Body of pancreas (tissue), 4 donors: ENCODE data around the gene SLC2A4. TPM values are rescaled to one million over a fixed set of nuclear protein-coding genes. Genes with fewer than 3 reads are reported as not detected.
A peak's percentile ranks its signal among the peaks of the same experiment; 100 is the strongest.

ENCODE experiments used
- ATAC-seq: fragments of 150-250 bp; one replicate; pipeline ENCODE4 v1.9.1; 2016
- DNase-seq, 4 donors: peaks; one replicate each; pipeline ENCODE4 v3.0.0-alpha.2; 2019
- H3K27ac ChIP-seq, 4 donors: fragments of 200-600 bp; sonication (generic); 1 replicate in 3 of 4; 2 replicates in 1 of 4; pipeline versions ENCODE4 v1.5.1 to v1.6.1; 2016 to 2019; ENCODE audit warnings: mild to moderate bottlenecking in 1 of 4, mixed read lengths in 1 of 4, moderate library complexity in 1 of 4
- H3K27me3 ChIP-seq, 2 donors: fragments of 200-600 bp; sonication (generic); one replicate each; pipeline ENCODE4 v1.6.0; 2016; ENCODE audit warnings: mild to moderate bottlenecking in 1 of 2
- H3K36me3 ChIP-seq, 2 donors: fragments of 200-600 bp; sonication (generic); replicated peaks in 1 of 2; 2 replicates each; pipeline ENCODE4 v1.5.1; 2016; ENCODE audit warnings: low read depth in 2 of 2; ENCODE audit not compliant: insufficient read depth in 1 of 2
- H3K4me1 ChIP-seq: fragments of 200-600 bp; sonication (generic); one replicate; pipeline ENCODE4 v1.6.0; 2016
- H3K4me3 ChIP-seq, 2 donors: fragments of 200-600 bp; sonication (generic); 1 replicate in 1 of 2; 2 replicates in 1 of 2; pipeline ENCODE4 v1.5.1; 2016 to 2019
- H3K9me3 ChIP-seq, 3 donors: fragments of 200-600 bp; sonication (generic); 1 replicate in 2 of 3; 2 replicates in 1 of 3; pipeline ENCODE4 v1.5.1; 2016
- CTCF ChIP-seq, 7 experiments: fragments of 450-650 bp in 4 of 7; fragments of 200-600 bp in 3 of 7; sonication (generic) in 3 of 7; IDR thresholded peaks; one replicate each; pipeline ENCODE4 v1.5.1; 2016 to 2019; ENCODE audit warnings: antibody characterized with exemption in 7 of 7
- POLR2A ChIP-seq, 3 donors: fragments of 450-650 bp; IDR thresholded peaks; one replicate each; pipeline ENCODE4 v1.6.1; 2016; ENCODE audit warnings: antibody characterized with exemption in 3 of 3, mild to moderate bottlenecking in 2 of 3
- WGBS, 2 donors: methylation state at CpG; one replicate each; pipeline ENCODE4 v1.1.5; 2017; 5-methylcytosine and 5-hydroxymethylcytosine counted together
- intact Hi-C: fragments of 100-400 bp; cut with DNase I; formaldehyde crosslinking; loops from one replicate; pipeline ENCODE4 v1.15.1; 2023
- total RNA-seq, 2 donors: library from RNA; depleted of rRNA; stranded (reverse); fragments of >200 nt; gene quantifications; one replicate each; pipeline ENCODE4 v1.1.0, GENCODE V29; 2016

The SLC2A4 gene
- total RNA-seq, 2 donors from 2014 or later: 1.3 to 10.5 TPM

DNA sequence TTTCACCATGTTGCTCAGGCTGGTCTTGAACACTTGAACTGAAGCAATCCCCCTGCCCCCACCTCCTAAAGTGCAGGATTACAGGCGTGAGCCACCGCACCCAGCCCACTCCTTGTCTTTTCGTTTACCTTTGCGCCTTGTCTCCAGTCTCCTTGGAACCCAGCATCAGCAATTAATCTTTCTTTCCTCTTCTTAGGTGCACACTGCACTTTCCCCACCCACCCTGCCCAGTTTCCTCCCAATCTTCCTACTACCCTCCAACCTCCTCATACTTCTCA, 17.8 kb upstream of the SLC2A4 start:
- H3K36me3 ChIP-seq: no peaks in the 10 kb centered on the region
- H3K27ac ChIP-seq: peak overlapping the region; percentile 89 to 100 (median 97)
- peaks cover 33% of the 10 kb centered on the region for H3K4me1 ChIP-seq
- no peaks in the 10 kb centered on the region for H3K9me3 ChIP-seq
- no peak for TF ChIP-seq CTCF (IDR thresholded peaks at IDR 0.05)
- TF ChIP-seq POLR2A (IDR thresholded peaks at IDR 0.05): no peak
- no peak for ATAC-seq
- H3K4me3 ChIP-seq: no peak overlapping the region
- intact Hi-C loops: no loop called here
- 53 to 60% methylated on average over 4 of the region's 4 CpGs for WGBS, 2 donors
- DNase-seq: no peak
- no peaks in the 10 kb centered on the region for H3K27me3 ChIP-seq

- intact Hi-C loops: no loop called here
- no peak overlapping the region for H3K27ac ChIP-seq
- WGBS, 2 donors: 15 to 39% methylated on average over 1 of the region's 1 CpG
- TF ChIP-seq CTCF (IDR thresholded peaks at IDR 0.05): no peak
- TF ChIP-seq POLR2A (IDR thresholded peaks at IDR 0.05): no peak
- ATAC-seq (no peak), DNase-seq (no peak)
- peaks cover 11% of the 10 kb centered on the region for H3K4me1 ChIP-seq
- no peak overlapping the region for H3K4me3 ChIP-seq
- H3K36me3 ChIP-seq: no peaks in the 10 kb centered on the region
- H3K27me3 ChIP-seq: no peaks in the 10 kb centered on the region
- no peaks in the 10 kb centered on the region for H3K9me3 ChIP-seq
These were observed 14.7 kb upstream of the SLC2A4 start for GRCh38 chr17:7266784-7267183.

DNA sequence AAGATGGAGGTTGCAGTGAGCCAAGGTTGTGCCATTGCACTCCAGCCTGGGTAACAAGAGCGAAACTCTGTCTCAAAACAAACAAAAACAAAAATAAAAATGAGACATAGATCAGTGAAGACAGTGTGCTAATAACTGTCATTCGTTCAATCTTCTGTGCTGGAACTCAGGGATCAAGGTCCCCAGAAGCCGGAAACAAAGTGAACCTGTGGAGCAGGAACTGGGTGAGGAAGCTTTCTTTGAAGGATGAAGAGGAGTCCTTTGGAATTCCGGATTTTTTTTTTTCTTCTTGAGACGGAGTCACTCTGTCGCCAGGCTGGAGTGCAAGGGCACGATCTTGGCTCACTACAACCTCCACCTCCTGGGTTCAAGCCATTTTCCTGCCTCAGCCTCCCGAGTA, 2.1 kb upstream of the SLC2A4 start:
- intact Hi-C loops: no loop called here
- WGBS, 2 donors: 81 to 85% methylated on average over 8 of the region's 8 CpGs
- no peak for TF ChIP-seq POLR2A (IDR thresholded peaks at IDR 0.05)
- no peak for TF ChIP-seq CTCF (IDR thresholded peaks at IDR 0.05)
- H3K27me3 ChIP-seq: no peaks in the 10 kb centered on the region
- H3K9me3 ChIP-seq: no peaks in the 10 kb centered on the region
- H3K27ac ChIP-seq: no peak overlapping the region
- H3K4me3 ChIP-seq: no peak overlapping the region
- H3K36me3 ChIP-seq: no peaks in the 10 kb centered on the region
- DNase-seq (no peak), ATAC-seq (no peak)
- H3K4me1 ChIP-seq: peaks cover 24% of the 10 kb centered on the region

DNA sequence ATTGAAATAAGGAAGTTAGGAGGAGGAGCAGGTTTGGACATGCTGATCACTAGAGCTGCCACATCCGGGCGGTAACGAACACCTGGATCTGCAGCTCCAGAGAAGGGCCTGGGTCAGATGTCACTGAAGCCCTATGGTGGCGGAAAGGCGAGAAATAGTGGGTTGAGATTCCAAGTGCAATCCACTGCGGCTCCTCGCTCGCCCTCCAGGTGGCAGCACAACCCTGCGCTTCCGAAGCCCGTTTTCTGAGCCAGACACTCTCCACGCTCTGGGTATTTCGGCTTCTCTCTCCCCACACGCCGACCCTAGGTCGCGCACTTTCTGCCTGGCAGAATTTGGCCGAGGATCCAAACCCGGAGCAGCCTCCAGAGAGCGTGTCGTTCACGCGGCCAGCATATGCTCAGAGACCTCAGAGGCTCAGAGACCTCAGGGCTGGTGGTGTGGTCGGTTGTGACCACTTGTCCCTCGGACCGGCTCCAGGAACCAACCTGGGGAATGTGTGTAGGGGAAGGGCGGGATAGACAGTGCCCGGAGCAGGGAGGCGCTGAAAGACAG, 922 bp upstream of the SLC2A4 start:
- Histone ChIP-seq H3K27me3 (no peaks in the 10 kb centered on the region), H3K4me1 (peaks cover 24% of the 10 kb centered on the region), H3K4me3 (no peak overlapping the region), H3K27ac (peak overlapping the region; percentile 42 to 79 (median 70)), H3K9me3 (no peaks in the 10 kb centered on the region), H3K36me3 (no peaks in the 10 kb centered on the region)
- DNase-seq (peak; percentile 84 to 88 (median 86)), ATAC-seq (peak; percentile 85)
- intact Hi-C loops: loop anchor here (10.0 kb wide), 1 partner anchor 216 kb away; no protein-coding TSS in a partner anchor
- no peak for TF ChIP-seq POLR2A (IDR thresholded peaks at IDR 0.05)
- peak; percentile 82 to 98 (median 97) for TF ChIP-seq CTCF (IDR thresholded peaks at IDR 0.05)
- 0 to 1% methylated on average over 17 to 29 of the region's 29 CpGs for WGBS, 2 donors
